Left lung (tissue), 10 donors: ENCODE measurements around the gene GARRE1. TPM values are rescaled to one million over a fixed set of nuclear protein-coding genes. Genes with fewer than 3 reads are reported as not detected.
A peak's percentile ranks its signal among the peaks of the same experiment; 100 is the strongest.

Source experiments
- ATAC-seq: fragments of 200-7000 bp; cut with Tn5 transposase; one replicate; pipeline ENCODE4 v1.9.1; 2020; ENCODE audit warnings: moderate library complexity
- DNase-seq, 4 donors: peaks; one replicate each; pipeline ENCODE4 v3.0.0-alpha.2; 2013 to 2020
- H3K27ac ChIP-seq, 2 donors: fragments of 200-600 bp; sonication (generic) in 1 of 2; one replicate each; pipeline versions ENCODE4 v1.5.0 to v1.8.0; 2020 to 2021
- H3K27me3 ChIP-seq, 2 donors: fragments of 200-600 bp; sonication (generic) in 1 of 2; one replicate each; pipeline versions ENCODE4 v1.5.0 to v1.8.0; 2020 to 2021
- H3K36me3 ChIP-seq, 2 donors: fragments of 200-600 bp; sonication (generic) in 1 of 2; one replicate each; pipeline versions ENCODE4 v1.5.0 to v1.8.0; 2020 to 2021
- H3K4me1 ChIP-seq, 2 donors: fragments of 200-600 bp; one replicate each; pipeline ENCODE4 v1.8.0; 2021
- H3K4me3 ChIP-seq, 2 donors: fragments of 200-600 bp; sonication (generic) in 1 of 2; one replicate each; pipeline versions ENCODE4 v1.5.0 to v1.8.0; 2020 to 2021; ENCODE audit warnings: mild to moderate bottlenecking in 1 of 2
- H3K9me3 ChIP-seq, 2 donors: fragments of 200-600 bp; sonication (generic) in 1 of 2; one replicate each; pipeline versions ENCODE4 v1.5.0 to v1.8.0; 2020 to 2021
- CTCF ChIP-seq, 2 donors: fragments of 200-600 bp; sonication (generic) in 1 of 2; IDR thresholded peaks; one replicate each; pipeline versions ENCODE4 v1.5.0 to v1.8.0; 2021; ENCODE audit warnings: antibody characterized with exemption in 2 of 2
- intact Hi-C, 2 donors: fragments of 100-400 bp; cut with DNase I; formaldehyde crosslinking; loops; one replicate each; pipeline versions ENCODE4 v1.11.2 to v1.14.2; 2022
- polyA plus RNA-seq, 6 donors: library from polyadenylated mRNA; unstranded; fragments of 120-200 nt; gene quantifications; one replicate each; pipeline ENCODE4 v1.2.1, GENCODE V29; 2013; ENCODE audit not compliant: insufficient read length in 6 of 6
- total RNA-seq, 2 donors: library from RNA; stranded (reverse); fragmentation: NEBNext Ultra II Directional; extraction: Animal tissue kit (Norgen Biotek cat#: 25700); gene quantifications; one replicate each; pipeline ENCODE4 v1.2.1, GENCODE V29; 2021
- donor health status: DM: no; HTN: yes; CAD: no.
- donor health status: DM: no; HTN: no; CAD: no.

Gene GARRE1
- total and polyA plus RNA-seq, 8 donors = 26.2 to 45.2 (median 36.4) TPM

GRCh38 chr19:34255546-34255945 lies 1.2 kb downstream of the GARRE1 start:
- ATAC-seq (no peak), DNase-seq (no peak)
- Histone ChIP-seq H3K4me3 (peak overlapping the region; percentile 63 to 76), H3K9me3 (no peaks in the 10 kb centered on the region), H3K4me1 (peaks cover 7 to 25% of the 10 kb centered on the region in 2 donors), H3K36me3 (no peaks in the 10 kb centered on the region), H3K27me3 (peaks cover 0 to 37% of the 10 kb centered on the region in 2 donors), H3K27ac (peak overlapping the region in 1 of 2 donors; percentile 76)
- TF ChIP-seq CTCF (IDR thresholded peaks at IDR 0.05) = no peak
- intact Hi-C loops = no loop called here

DNA sequence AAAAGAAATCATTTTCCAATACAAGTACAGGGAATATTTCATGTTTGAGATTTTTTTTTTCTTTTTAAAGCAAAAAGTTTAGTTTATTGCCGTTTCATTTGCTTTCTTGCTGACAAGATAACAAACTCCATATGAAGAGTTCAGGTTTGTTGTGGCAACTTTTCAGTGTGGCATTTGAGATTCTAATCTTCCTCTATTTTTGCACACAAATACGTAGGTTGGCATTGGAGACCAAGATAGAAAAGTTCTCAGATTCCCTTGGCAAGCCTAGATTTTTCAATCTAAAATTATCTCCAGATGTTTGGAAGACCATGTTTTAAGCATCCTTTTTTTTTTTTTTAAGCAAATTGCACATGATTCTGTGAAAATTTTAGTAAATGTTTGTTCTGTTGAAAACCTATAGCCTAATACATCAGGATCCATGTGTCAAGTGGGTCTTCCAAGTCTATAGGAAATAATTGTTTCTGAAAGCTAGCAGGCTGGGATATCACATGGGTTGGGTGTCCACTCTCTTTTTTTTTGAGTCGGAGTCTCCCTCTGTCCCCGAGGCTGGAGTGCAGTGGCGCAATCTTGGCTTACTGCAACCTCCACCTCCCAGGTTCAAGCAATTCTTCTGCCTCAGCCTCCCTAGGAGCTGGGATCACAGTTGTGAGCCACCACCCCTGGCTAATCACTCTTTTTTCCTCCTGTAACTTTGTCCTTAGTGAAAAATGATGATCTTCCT lies 2.6 kb downstream of the GARRE1 start:
- no peak overlapping the region for H3K27ac ChIP-seq
- peaks cover 17 to 34% of the 10 kb centered on the region in 2 donors for H3K4me1 ChIP-seq
- no peak for TF ChIP-seq CTCF (IDR thresholded peaks at IDR 0.05)
- no peaks in the 10 kb centered on the region for H3K9me3 ChIP-seq
- no peak for ATAC-seq
- H3K27me3 ChIP-seq = peaks cover 0 to 37% of the 10 kb centered on the region in 2 donors
- intact Hi-C loops = no loop called here
- DNase-seq = no peak
- no peak overlapping the region for H3K4me3 ChIP-seq
- H3K36me3 ChIP-seq = no peaks in the 10 kb centered on the region

DNA sequence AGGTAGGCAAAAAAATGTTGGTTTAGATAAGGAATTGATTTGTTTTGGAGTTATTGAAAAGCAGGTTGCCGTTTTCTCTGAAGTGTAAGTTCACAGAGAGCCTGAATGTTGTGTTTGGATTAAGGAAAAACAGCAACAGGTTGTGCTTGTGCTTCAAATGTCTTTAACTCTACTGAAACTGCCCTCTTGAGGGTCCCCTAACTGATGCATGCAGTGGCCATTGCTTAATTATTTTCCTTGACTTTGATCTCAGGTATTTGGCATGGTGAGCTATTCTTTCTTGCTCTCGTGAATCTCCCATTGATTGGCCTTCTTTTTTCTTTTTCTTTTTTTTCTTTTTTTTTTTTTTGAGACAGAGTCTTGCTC lies 3.2 kb downstream of the GARRE1 start:
- intact Hi-C loops = no loop called here
- H3K27me3 ChIP-seq = peaks cover 0 to 37% of the 10 kb centered on the region in 2 donors
- H3K9me3 ChIP-seq = no peaks in the 10 kb centered on the region
- H3K27ac ChIP-seq = no peak overlapping the region
- H3K36me3 ChIP-seq = no peaks in the 10 kb centered on the region
- DNase-seq (no peak), ATAC-seq (no peak)
- TF ChIP-seq CTCF (IDR thresholded peaks at IDR 0.05) = no peak
- H3K4me1 ChIP-seq = peaks cover 17 to 34% of the 10 kb centered on the region in 2 donors
- no peak overlapping the region for H3K4me3 ChIP-seq

DNA sequence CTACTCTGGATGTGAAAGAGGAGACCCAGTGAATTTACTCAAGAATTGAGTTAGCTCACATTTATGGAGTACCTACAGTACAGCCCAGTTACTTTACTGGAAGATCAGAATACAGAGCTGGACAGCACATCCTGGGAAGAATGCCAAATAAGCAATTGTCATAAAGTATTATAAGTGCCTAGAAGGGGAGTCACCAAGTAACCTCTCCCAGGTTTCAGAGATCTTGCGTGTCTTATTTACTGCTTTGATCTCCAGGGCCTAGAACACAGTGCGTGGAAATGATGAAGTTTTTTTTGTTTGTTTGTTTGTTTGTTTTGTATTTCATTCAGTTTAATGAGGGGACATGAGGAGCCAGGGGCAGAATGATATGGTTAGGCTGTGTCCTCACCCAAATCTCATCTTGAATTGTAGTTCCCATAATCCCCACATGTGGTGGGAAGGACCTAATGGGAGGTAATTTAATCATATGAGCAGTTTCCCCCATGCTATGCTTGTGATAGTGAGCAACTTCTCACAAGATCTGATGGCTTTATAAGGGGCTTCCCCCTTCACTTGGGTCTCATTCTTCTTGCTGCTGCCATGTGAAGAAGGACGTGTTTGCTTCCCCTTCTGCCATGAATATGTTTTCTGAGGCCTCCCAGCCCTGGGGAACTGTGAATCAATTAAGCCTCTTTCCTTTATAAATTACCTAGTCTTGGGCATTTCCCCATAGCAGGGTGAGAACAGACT lies 5.2 kb downstream of the GARRE1 start:
- no peak for TF ChIP-seq CTCF (IDR thresholded peaks at IDR 0.05)
- Histone ChIP-seq H3K9me3 (no peaks in the 10 kb centered on the region), H3K36me3 (no peaks in the 10 kb centered on the region), H3K4me3 (no peak overlapping the region), H3K27me3 (peaks cover 0 to 28% of the 10 kb centered on the region in 2 donors), H3K4me1 (peaks cover 17 to 27% of the 10 kb centered on the region in 2 donors), H3K27ac (no peak overlapping the region)
- intact Hi-C loops = no loop called here
- no peak for DNase-seq
- no peak for ATAC-seq

DNA sequence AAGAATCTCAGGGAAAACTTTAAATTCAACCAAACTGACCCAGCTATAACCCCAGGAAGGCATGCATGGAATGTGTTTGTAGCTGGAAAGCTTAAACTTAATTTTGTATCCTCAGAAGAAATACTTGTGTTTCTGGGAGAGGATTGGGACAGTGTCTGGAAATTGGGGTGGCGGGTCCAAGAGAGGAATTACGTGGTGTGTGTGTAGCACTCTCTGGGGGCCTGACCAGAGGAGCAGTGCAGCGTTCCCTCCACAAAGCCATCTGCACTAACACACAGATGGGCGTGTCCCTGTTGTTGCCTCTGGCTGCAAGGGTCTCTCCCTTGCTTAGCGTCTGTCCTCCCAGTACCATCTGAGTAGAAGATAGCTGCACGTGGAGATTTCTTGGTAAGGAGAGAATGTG lies 6.4 kb downstream of the GARRE1 start:
- no peak for TF ChIP-seq CTCF (IDR thresholded peaks at IDR 0.05)
- intact Hi-C loops = no loop called here
- Histone ChIP-seq H3K36me3 (no peaks in the 10 kb centered on the region), H3K27me3 (peaks cover 0 to 17% of the 10 kb centered on the region in 2 donors), H3K9me3 (no peaks in the 10 kb centered on the region), H3K4me3 (no peak overlapping the region), H3K4me1 (peaks cover 11 to 25% of the 10 kb centered on the region in 2 donors), H3K27ac (no peak overlapping the region)
- peak; percentile 29 for ATAC-seq
- DNase-seq = peak in 2 of 4 donors; percentile 36 to 37
